Measurements from ENCODE around the gene SLC1A2.

DNA sequence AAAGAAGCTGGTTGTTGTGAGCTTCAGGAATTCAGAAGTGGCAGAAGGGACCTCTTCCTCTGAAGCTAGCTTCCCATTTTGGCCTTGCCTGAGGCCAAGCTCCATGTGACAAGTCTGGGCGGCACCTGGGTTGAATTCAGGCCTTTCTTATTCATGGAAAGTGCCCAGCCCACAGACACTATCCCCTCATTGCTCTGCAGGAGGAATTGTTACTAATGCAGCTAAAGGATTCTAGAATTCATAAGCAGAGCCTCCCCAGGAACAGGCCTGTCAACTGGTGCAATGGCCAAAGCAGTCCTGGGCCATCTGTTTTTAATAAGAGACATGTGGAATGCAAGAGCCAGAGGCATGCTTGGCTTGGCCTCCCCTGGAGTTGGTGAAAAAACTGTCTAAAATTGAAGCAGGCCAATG lies 71.4 kb downstream of the SLC1A2 start:
- no peak for TF ChIP-seq POLR2AphosphoS5 (IDR thresholded peaks at IDR 0.05; ENCODE audit: low read depth)
- TF ChIP-seq, protein P1, sequence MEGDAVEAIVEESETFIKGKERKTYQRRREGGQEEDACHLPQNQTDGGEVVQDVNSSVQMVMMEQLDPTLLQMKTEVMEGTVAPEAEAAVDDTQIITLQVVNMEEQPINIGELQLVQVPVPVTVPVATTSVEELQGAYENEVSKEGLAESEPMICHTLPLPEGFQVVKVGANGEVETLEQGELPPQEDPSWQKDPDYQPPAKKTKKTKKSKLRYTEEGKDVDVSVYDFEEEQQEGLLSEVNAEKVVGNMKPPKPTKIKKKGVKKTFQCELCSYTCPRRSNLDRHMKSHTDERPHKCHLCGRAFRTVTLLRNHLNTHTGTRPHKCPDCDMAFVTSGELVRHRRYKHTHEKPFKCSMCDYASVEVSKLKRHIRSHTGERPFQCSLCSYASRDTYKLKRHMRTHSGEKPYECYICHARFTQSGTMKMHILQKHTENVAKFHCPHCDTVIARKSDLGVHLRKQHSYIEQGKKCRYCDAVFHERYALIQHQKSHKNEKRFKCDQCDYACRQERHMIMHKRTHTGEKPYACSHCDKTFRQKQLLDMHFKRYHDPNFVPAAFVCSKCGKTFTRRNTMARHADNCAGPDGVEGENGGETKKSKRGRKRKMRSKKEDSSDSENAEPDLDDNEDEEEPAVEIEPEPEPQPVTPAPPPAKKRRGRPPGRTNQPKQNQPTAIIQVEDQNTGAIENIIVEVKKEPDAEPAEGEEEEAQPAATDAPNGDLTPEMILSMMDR (IDR thresholded peaks at IDR 0.05; ENCODE audit: insufficient read depth, low read length): no peak
- TF ChIP-seq, protein P2, sequence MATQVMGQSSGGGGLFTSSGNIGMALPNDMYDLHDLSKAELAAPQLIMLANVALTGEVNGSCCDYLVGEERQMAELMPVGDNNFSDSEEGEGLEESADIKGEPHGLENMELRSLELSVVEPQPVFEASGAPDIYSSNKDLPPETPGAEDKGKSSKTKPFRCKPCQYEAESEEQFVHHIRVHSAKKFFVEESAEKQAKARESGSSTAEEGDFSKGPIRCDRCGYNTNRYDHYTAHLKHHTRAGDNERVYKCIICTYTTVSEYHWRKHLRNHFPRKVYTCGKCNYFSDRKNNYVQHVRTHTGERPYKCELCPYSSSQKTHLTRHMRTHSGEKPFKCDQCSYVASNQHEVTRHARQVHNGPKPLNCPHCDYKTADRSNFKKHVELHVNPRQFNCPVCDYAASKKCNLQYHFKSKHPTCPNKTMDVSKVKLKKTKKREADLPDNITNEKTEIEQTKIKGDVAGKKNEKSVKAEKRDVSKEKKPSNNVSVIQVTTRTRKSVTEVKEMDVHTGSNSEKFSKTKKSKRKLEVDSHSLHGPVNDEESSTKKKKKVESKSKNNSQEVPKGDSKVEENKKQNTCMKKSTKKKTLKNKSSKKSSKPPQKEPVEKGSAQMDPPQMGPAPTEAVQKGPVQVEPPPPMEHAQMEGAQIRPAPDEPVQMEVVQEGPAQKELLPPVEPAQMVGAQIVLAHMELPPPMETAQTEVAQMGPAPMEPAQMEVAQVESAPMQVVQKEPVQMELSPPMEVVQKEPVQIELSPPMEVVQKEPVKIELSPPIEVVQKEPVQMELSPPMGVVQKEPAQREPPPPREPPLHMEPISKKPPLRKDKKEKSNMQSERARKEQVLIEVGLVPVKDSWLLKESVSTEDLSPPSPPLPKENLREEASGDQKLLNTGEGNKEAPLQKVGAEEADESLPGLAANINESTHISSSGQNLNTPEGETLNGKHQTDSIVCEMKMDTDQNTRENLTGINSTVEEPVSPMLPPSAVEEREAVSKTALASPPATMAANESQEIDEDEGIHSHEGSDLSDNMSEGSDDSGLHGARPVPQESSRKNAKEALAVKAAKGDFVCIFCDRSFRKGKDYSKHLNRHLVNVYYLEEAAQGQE (IDR thresholded peaks at IDR 0.05; ENCODE audit: insufficient replicate concordance, low read depth): no peak
